GM18868 (cell line): Measurements from ENCODE around the gene CLMN.

Source experiments
- ATAC-seq: cut with Tn5 transposase; IDR thresholded peaks from one replicate; pipeline ENCODE4 v1.9.1; 2021; ENCODE audit warnings: mild to moderate bottlenecking, moderate library complexity; ENCODE audit not compliant: unreplicated experiment

CLMN gene

GRCh38 chr14:95264271-95264973, 55.3 kb downstream of the CLMN start:
- no peak for ATAC-seq

- ATAC-seq, result no peak
Measured at GRCh38 chr14:95263527-95264231, 56.0 kb downstream of the CLMN start.

- ATAC-seq, result no peak
Measured at GRCh38 chr14:95262511-95262891, 57.2 kb downstream of the CLMN start.

DNA sequence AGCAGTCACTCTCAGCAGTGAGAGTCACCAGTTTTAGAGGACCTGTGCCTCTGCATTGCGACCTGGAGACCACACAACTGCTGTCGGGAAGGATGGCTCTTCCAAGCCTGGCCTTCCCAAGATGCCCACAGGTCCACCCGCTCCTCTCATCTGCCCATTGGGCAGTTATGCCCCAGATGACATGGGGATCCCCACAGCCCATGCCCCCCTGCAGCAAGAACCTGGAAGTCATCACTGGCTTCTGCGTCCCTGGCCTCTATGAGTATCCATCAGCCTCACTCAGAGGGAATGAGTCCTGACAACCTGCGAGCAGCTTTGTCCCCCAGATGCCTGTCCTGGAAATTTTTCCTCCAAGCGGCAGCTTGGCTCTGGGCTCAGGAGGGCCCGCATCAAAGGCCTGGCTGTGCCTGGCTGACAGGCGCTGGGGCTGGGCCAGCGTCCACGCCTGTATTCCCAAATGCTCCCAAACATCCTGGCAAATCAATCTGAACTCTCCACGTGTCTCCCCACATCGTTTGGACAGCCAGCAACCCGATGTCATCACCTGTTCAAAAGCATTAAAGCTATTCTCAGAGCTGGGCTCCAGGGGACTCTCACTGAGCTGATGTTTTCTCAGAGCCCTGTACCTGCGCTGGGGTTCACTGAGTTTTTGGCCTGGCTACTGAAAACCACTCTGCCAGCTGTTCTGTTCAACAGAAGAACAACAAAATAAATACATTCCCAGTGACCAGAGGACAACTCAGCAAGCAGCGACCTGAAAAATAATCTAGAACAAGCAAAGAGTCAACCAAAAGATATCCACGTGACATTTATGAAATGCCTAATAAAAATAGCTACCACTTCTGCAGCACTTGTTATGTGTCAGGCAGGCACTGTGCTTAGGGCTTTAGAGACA, 57.8 kb downstream of the CLMN start:
- no peak for ATAC-seq

DNA sequence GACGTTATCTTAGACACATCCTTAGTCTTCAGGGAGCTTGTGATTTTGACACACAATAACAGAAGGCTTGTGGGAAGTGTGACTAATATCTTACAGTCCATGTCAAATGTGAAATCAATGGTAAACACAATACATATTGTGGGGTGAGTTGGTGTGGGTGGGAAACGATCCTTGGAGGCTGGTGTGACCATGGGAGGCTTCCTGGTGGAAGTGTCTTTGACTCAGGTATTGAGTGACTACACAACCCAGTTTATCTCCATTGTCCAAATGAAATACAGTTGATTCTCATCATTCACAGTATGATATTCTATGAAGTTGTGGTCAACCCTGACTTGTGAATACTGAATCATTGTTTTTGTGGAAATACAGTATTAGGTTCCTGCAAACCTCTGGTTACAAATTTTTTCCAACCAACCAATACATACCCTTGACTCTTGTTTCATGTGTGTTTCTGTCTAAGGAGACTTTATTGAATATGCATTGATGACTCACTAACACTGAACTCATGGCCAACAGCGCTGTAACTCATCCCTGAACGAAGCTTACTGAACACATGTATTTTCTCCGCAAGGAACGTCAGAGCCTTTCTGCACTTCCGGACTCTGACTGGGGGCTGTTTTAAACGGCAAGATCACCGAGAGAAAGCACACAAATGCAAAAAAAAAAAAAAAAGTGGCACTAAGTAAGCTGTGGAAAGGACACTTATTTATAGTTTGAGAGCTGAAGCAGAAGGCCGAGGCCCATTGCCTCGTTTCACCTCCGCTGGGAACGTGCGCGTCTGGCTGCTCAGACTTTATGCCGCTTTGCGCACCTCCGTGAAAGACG, 59.0 kb downstream of the CLMN start:
- ATAC-seq, result peak; percentile 36

DNA sequence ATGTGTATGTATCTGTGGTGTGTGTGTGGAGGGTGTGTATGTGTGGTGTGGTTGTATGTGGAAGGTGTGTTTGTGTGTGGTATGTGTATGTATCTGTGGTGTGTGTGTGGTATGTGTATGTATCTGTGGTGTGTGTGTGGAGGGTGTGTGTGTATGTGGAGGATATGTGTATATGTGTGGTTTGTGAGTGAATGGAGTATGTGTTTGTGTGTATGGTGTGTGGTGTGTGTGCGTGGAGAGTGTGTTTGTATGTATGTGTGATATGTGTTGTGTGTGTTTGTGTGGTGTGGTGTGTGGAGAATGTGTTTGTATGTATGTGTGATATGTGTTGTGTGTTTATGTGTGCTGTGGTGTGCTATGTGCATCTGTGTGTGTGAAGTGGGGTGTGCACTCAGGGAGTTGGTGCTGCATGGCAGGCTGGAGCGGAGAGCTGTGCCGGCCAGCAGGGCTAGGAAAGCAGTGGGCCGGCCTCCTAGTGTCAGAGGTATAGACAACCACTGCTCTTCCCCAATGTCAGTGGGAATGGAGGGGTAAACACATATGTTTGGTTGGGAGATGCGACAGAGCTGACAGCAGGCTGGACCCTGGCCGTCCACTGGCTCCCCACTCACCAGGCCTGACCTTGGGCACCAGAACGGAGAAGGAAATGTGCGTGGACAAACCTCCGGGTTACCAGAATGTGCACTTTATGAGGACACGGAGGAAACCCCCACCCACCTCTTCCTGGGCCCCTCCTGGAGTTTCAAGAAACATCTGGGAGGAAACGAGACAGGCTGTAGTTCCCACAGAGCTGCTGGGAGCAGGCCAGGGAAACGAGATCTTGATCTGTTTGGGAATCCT, 60.7 kb downstream of the CLMN start:
- ATAC-seq, result no peak

- ATAC-seq, result no peak
Measured at GRCh38 chr14:95258156-95258555, 61.6 kb downstream of the CLMN start.

- no peak for ATAC-seq
Measured at GRCh38 chr14:95257521-95257920, 62.2 kb downstream of the CLMN start.

DNA sequence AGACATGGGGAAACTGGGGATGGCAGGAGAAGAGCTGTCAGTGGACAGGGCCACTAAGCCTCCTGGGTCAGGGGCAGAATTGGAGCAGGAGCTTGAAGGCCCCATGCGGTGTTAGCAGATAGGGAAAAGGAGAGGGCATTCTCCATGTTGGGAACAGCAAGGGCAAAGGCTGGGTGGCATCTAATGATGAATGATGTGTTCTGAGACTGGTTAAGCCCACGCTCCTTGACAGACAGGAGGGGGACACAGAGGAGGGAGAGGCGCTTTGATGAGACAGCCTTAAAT, 63.0 kb downstream of the CLMN start:
- no peak for ATAC-seq

- no peak for ATAC-seq
Measured at GRCh38 chr14:95256002-95256775, 63.5 kb downstream of the CLMN start.

- peak; percentile 42 for ATAC-seq
Measured at GRCh38 chr14:95255487-95255886, 64.2 kb downstream of the CLMN start.

GRCh38 chr14:95255013-95255412, 64.7 kb downstream of the CLMN start:
- ATAC-seq, result peak; percentile 66

GRCh38 chr14:95254288-95254687, 65.4 kb downstream of the CLMN start:
- ATAC-seq, result no peak

DNA sequence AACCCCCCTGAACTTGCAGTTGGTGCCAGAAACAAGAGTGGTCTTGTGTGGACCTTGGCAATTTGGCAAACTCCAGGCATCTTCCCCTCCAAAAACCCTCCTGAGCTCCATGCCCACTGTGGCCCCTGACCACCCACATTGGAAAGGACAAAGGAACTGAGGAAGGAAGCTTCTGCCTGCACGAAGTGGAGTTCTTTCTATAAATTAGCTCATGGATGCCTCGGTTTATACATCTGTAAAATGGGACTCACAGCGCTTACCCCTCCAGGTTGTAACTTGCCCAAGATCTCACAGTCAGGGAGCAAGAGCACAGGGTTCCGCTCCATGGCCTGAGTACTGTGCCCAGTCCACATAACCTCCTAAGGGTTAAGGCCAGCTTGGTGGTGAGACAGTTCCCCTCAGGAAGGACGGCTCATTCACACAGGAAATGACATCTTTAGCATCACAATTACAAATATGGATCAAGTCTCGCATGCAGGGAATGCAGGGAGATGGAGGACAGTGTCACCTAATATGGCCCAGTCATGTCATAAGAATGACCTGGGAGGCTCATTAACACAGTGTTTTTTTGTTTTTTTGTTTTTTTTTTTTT, 66.6 kb downstream of the CLMN start:
- no peak for ATAC-seq

DNA sequence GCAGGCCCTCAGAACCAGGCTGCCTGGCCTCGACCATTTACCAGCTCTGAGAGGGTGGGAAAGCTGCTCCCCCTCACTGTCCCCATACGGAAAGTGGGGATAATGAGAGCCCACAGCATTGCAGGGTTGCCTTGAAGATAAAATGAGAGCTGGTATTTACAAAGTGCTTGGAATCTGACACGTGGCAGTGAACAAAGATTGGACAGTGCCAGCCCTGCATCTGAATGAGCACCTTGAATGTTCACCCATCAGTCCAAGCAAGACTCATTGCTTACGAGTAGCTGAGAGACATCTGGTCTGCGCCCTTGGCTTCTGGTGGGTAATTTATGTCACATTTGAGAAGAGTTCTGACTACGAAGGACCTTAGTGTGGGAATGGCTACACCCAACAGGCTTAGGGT, 67.5 kb downstream of the CLMN start:
- ATAC-seq, result no peak

DNA sequence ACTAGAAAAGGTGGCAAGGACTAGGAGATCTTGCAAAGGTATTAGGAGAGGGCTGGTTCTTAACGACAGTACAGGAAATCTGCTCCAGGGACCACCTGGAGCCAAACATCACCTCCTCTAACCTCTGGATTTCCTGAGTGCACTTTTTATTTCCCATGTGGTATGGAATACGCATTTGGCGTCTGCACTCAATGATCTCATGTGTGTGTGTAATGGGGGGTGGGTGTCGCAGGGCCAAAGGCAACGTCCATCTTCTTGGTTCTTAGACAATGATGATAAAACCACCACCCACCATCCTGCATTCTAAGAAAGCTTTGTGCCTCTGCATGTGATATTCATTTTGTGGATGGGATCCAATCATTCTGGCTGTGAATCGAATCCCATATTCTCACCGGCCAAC, 68.8 kb downstream of the CLMN start:
- ATAC-seq, result no peak

DNA sequence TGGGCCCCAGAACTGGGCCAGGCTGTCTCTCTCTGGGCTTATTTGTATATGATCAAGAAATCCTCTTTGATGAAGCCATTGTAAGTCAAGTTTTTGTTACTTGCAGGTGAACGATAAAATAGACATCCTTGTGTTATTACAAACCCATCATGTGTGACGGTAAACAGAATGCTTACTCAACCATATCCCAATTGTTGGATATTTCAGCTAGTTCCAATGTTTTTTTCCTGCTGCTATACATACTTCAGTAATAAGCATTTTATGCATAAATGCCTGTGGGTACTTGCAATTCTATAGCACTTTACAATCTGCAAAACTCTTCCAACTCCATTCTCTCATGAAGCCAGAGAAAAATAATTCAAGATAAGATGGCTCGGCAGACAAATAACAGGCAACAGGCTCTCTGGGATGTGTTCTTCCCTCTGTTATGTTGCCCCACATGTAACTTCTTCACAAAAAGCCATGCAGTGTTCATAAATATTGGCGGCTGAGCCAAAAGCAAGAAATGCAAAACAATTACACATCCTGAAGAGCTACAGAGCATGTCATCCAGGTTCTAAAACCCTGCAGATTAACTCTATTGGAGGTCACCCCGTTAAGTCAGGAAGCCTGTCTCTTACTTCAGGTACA, 69.5 kb downstream of the CLMN start:
- no peak for ATAC-seq

GRCh38 chr14:95248432-95248831, 71.3 kb downstream of the CLMN start:
- no peak for ATAC-seq

- ATAC-seq, result no peak
Measured at GRCh38 chr14:95246870-95247269, 72.8 kb downstream of the CLMN start.
